Sigmoid colon (tissue), 7 donors: ENCODE data around the gene KNDC1. TPM values are rescaled to one million over a fixed set of nuclear protein-coding genes. Genes with fewer than 3 reads are reported as not detected.

Source experiments
- DNase-seq: peaks from one replicate; pipeline ENCODE4 v3.0.0-alpha.2; 2019
- H3K27ac ChIP-seq, 4 donors: fragments of 200-600 bp; sonication (generic); one replicate each; pipeline ENCODE4 v1.5.1; 2016 to 2019; ENCODE audit warnings: mild to moderate bottlenecking in 1 of 4
- H3K27me3 ChIP-seq, 3 donors: fragments of 200-600 bp; sonication (generic); one replicate each; pipeline ENCODE4 v1.5.1; 2019; ENCODE audit warnings: mild to moderate bottlenecking in 1 of 3
- H3K36me3 ChIP-seq, 4 donors: fragments of 200-600 bp; sonication (generic); one replicate each; pipeline ENCODE4 v1.5.1; 2016 to 2019
- H3K4me1 ChIP-seq, 4 donors: fragments of 200-600 bp; sonication (generic); one replicate each; pipeline ENCODE4 v1.5.1; 2017 to 2019
- H3K4me3 ChIP-seq, 4 donors: fragments of 200-600 bp; sonication (generic); one replicate each; pipeline ENCODE4 v1.5.1; 2017 to 2019; ENCODE audit warnings: mild to moderate bottlenecking in 2 of 4, moderate library complexity in 1 of 4
- H3K9me3 ChIP-seq, 4 donors: fragments of 200-600 bp in 3 of 4; sonication (generic) in 3 of 4; one replicate each; pipeline versions ENCODE4 v1.5.1 to v1.6.1; 2013 to 2019
- EP300 ChIP-seq, 4 donors: sonication (generic); formaldehyde crosslinking; IDR thresholded peaks; one replicate each; pipeline ENCODE4 v1.6.1; 2017; ENCODE audit warnings: antibody characterized with exemption in 4 of 4
- POLR2A ChIP-seq, 2 donors: fragments of 450-650 bp; IDR thresholded peaks; one replicate each; pipeline ENCODE4 v1.6.1; 2016; ENCODE audit warnings: antibody characterized with exemption in 2 of 2, mild to moderate bottlenecking in 2 of 2, moderate library complexity in 2 of 2
- POLR2AphosphoS5 ChIP-seq, 4 donors: sonication (generic); formaldehyde crosslinking; IDR thresholded peaks; one replicate each; pipeline ENCODE4 v1.6.1; 2017; ENCODE audit warnings: antibody characterized with exemption in 4 of 4
- WGBS, 2 donors: extraction: QIAGEN DNeasy Blood & Tissue Kit; methylation state at CpG; one replicate each; pipeline ENCODE4 v1.1.7; 2013; 5-methylcytosine and 5-hydroxymethylcytosine counted together
- intact Hi-C: fragments of 100-400 bp; cut with DNase I; formaldehyde crosslinking; loops from one replicate; pipeline ENCODE4 v1.15.1; 2023
- polyA plus RNA-seq, 3 donors: library from polyadenylated mRNA; stranded (reverse); fragments of 200-250 nt; gene quantifications; one replicate each; pipeline ENCODE4 v1.2.3, GENCODE V29; 2013
- total RNA-seq, 4 donors: library from RNA; depleted of rRNA; stranded (reverse); fragments of >200 nt; gene quantifications; one replicate each; pipeline ENCODE4 v1.1.0, GENCODE V29; 2016
- TF ChIP-seq, protein P1 (sequence below), 4 experiments: fragments of 450-650 bp in 3 of 4; fragments of 200-600 bp in 1 of 4; IDR thresholded peaks; one replicate each; pipeline ENCODE4 v1.5.1; 2016 to 2019; ENCODE audit warnings: antibody characterized with exemption in 4 of 4, mild to moderate bottlenecking in 3 of 4, moderate library complexity in 2 of 4
- donor health status: healthy with polysubstance abuse.
- donor health status: Bipolar disorder and iron deficiency.
- donor health status: healthy.

Gene KNDC1
- total and polyA plus RNA-seq, 7 donors: under 0.01 to 1.9 (median 0.26) TPM; not detected in 1

DNA sequence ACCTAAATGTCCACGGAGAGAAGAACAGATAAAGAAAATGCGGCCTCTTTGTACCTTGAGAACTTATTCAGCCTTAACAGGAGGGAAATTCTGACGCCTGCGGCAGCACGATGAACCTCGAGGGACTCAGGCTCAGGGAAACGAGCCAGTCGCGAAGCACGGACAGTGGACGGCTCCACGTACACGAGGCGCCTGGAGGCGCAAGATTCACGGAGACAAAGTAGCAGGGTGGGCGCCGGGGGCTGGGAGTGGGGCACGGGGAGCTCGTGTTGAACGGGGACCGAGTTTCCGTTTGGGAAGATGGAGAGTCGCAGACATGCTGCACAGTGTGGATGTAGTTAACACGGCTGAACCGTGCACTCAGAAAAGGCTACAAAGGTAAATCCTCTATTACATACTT lies 56.8 kb downstream of the KNDC1 start:
- TF ChIP-seq POLR2A (IDR thresholded peaks at IDR 0.05) (no peak), EP300 (IDR thresholded peaks at IDR 0.05) (no peak), POLR2AphosphoS5 (IDR thresholded peaks at IDR 0.05) (no peak)
- TF ChIP-seq, protein P1, sequence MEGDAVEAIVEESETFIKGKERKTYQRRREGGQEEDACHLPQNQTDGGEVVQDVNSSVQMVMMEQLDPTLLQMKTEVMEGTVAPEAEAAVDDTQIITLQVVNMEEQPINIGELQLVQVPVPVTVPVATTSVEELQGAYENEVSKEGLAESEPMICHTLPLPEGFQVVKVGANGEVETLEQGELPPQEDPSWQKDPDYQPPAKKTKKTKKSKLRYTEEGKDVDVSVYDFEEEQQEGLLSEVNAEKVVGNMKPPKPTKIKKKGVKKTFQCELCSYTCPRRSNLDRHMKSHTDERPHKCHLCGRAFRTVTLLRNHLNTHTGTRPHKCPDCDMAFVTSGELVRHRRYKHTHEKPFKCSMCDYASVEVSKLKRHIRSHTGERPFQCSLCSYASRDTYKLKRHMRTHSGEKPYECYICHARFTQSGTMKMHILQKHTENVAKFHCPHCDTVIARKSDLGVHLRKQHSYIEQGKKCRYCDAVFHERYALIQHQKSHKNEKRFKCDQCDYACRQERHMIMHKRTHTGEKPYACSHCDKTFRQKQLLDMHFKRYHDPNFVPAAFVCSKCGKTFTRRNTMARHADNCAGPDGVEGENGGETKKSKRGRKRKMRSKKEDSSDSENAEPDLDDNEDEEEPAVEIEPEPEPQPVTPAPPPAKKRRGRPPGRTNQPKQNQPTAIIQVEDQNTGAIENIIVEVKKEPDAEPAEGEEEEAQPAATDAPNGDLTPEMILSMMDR (IDR thresholded peaks at IDR 0.05): no peak
- no peaks in the 10 kb centered on the region for H3K9me3 ChIP-seq
- no peak overlapping the region for H3K27ac ChIP-seq
- H3K36me3 ChIP-seq: no peaks in the 10 kb centered on the region
- intact Hi-C loops: no loop called here
- no peak for DNase-seq
- no peak overlapping the region for H3K4me3 ChIP-seq
- no peaks in the 10 kb centered on the region for H3K4me1 ChIP-seq
- peaks cover 4 to 41% (median 22%) of the 10 kb centered on the region in 3 donors for H3K27me3 ChIP-seq
- 87% methylated on average over 26 of the region's 26 CpGs for whole genome bisulfite sequencing, 2 donors

DNA sequence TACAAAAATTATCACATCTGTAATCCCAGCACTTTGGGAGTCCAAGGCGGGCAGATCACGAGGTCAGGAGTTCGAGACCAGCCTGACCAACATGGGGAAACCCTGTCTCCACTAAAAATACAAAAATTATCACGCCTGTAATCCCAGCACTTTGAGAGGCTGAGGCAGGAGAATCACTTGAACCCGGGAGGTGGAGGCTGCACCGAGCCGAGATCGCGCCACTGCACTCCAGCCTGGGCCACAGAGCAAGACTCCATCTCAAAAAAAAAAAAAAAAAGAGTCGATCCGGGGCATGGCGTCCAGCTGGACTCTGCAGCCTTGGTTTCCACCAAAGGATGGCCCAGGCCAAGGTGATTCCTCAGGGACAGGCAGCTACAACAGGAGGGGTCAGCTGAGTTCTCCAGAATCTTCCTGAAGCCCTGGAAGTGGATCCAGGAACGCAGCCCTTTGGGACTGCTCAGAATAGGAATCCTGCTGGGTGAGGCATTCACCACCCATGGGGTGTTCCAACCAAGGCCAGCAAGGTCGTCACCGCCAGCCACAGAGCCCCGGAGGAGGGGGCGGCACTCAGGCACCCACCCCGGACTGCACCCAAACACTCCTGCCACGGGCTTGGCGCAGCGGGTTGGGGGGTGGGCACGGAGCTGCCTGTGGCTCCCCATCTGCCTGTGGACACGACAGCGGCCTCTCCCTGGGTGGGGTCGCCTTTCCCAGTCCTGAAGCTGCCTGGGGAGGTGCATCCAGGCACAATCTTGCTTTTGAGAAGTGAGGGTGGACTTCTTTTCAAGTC lies 58.0 kb downstream of the KNDC1 start:
- H3K27me3 ChIP-seq: peaks cover 4 to 33% (median 22%) of the 10 kb centered on the region in 3 donors
- H3K36me3 ChIP-seq: no peaks in the 10 kb centered on the region
- intact Hi-C loops: no loop called here
- H3K4me1 ChIP-seq: no peaks in the 10 kb centered on the region
- no peak overlapping the region for H3K4me3 ChIP-seq
- TF ChIP-seq EP300 (IDR thresholded peaks at IDR 0.05) (no peak), POLR2AphosphoS5 (IDR thresholded peaks at IDR 0.05) (no peak), POLR2A (IDR thresholded peaks at IDR 0.05) (no peak)
- TF ChIP-seq, protein P1 (IDR thresholded peaks at IDR 0.05): no peak
- no peak for DNase-seq
- WGBS, 2 donors: 83 to 86% methylated on average over 25 of the region's 25 CpGs
- H3K9me3 ChIP-seq: no peaks in the 10 kb centered on the region
- H3K27ac ChIP-seq: no peak overlapping the region

DNA sequence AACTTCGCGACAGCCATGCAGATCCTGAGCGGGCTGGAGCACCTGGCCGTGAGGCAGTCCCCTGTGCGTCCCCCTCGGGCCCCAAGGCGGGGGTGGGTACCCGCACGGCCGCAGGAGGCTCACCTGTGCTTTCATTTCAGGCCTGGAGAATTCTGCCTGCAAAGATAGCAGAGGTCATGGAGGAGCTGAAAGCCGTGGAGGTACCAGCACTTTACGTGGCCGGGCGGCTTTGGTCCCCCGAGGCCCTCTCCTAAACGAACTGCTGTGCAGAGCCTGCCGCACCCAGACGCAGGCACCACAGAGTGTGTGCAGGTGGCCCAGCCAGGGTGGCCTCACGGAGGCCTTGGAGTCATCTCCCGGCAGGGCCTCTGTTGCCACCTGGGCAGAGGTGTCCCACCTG lies 58.9 kb downstream of the KNDC1 start:
- no peaks in the 10 kb centered on the region for H3K4me1 ChIP-seq
- DNase-seq: no peak
- no peaks in the 10 kb centered on the region for H3K36me3 ChIP-seq
- no peak overlapping the region for H3K27ac ChIP-seq
- H3K9me3 ChIP-seq: no peaks in the 10 kb centered on the region
- peaks cover 4 to 27% (median 22%) of the 10 kb centered on the region in 3 donors for H3K27me3 ChIP-seq
- no peak overlapping the region for H3K4me3 ChIP-seq
- intact Hi-C loops: no loop called here
- TF ChIP-seq POLR2AphosphoS5 (IDR thresholded peaks at IDR 0.05): no peak
- TF ChIP-seq EP300 (IDR thresholded peaks at IDR 0.05): no peak
- no peak for TF ChIP-seq POLR2A (IDR thresholded peaks at IDR 0.05)
- TF ChIP-seq, protein P1 (IDR thresholded peaks at IDR 0.05): no peak
- 63 to 77% methylated on average over 20 of the region's 20 CpGs for WGBS, 2 donors

DNA sequence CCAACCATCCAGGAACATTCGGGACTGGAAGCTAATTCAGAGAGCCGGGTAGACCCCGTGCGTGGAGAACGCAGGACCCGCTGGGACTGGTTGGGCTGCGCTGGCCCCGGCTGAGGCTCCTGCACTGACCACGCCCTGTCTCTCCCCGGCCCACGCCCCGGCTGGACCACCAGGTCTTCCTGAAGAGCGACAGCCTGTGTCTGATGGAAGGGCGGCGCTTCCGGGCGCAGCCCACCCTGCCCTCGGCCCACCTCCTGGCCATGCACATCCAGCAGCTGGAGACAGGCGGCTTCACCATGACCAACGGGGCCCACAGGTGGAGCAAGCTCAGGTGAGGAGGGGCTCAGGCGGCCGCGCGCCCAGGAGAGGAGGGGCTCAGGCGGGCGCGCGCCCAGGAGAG lies 59.8 kb downstream of the KNDC1 start:
- Histone ChIP-seq H3K4me1 (no peaks in the 10 kb centered on the region), H3K9me3 (no peaks in the 10 kb centered on the region), H3K36me3 (no peaks in the 10 kb centered on the region), H3K4me3 (no peak overlapping the region), H3K27me3 (peaks cover 4 to 23% (median 22%) of the 10 kb centered on the region in 3 donors), H3K27ac (no peak overlapping the region)
- TF ChIP-seq, protein P1 (IDR thresholded peaks at IDR 0.05): no peak
- no peak for TF ChIP-seq EP300 (IDR thresholded peaks at IDR 0.05)
- TF ChIP-seq POLR2AphosphoS5 (IDR thresholded peaks at IDR 0.05): no peak
- TF ChIP-seq POLR2A (IDR thresholded peaks at IDR 0.05): no peak
- WGBS, 2 donors: 16 to 17% methylated on average over 28 of the region's 28 CpGs
- no peak for DNase-seq
- intact Hi-C loops: no loop called here
